NCI-H146 treated with DMSO at 0.1 percent for 48 hours (cell line): ENCODE data around the gene CCDC192.
A peak's percentile ranks its signal among the peaks of the same experiment; 100 is the strongest.

Experiments used
- DNase-seq: peaks from one replicate; lab custom pipeline; 2025; ENCODE audit not compliant: unreplicated experiment; lab: John Stamatoyannopoulos, UW

Gene CCDC192

GRCh38 chr5:127944125-127944524 is 240.9 kb downstream of the CCDC192 start:
- no peak for DNase-seq

DNA sequence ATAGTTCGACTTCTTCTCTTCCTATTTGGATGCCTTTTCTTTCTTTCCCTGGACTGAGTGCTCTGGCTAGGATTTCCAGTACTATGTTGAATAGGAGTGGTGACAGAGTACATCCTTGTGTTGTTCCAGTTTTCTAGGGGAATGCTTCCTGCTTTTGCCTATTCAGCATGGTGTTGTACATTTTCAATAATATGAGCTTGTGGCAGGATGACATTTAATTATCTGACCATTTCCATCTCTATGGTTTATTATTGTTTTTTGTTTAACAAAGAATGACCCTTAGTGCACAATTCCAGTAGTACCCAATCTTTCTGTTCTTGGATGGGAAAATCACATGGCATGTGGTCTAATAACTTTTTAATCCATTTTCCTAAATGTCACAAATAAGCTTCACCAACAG is 244.8 kb downstream of the CCDC192 start:
- DNase-seq, result no peak

DNA sequence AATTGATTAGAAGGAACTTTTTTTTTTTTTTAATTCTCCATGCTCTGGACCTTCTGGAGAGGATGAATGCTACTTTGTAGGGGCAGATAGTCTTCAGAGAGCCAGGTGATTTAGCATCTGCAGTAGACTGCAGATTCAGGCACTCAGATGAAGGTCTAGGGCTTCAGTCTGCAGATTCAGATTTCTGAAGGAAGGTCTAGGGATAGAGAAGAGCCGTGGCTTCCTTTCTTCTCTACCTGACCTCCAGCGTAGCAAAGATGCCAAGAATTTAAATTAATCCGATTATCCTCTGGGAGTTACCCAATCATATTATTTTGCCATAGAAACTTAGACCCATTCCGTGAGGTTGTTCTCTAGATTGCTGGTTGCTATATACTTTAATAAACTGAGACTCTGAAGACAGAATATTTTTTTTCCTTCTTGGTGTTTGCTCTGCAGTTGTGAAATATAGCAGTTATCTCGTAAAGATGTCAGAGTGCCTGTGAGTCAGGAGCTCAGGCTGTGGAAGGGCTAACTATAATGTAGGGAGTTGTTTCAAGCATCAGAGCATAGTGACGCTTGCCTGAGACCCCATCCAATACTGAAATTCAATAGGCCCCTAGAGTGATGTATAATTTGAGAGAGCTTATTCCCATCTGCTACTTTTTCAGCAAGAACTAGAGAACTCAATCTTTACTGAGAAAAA is 247.7 kb downstream of the CCDC192 start:
- DNase-seq, result no peak

DNA sequence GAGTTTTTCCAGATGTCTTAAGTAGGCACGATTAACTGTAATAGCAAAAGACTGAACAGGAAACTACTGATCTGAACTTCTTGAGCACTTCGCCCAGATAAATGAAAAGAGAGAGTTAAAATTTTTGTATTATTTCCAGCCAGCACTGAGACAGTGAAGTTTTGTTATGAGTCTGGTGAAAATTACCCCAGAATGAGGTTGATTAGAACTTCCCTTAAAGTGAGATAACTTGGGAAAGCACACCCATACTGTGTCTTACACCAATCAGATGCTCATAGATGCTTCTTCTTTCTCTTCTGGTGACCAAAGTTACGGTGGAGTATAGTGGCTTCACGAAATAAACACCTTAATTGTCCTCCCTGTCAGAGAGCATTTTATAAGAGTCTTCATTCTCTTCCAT is 248.6 kb downstream of the CCDC192 start:
- no peak for DNase-seq

GRCh38 chr5:127957183-127957582 is 254.0 kb downstream of the CCDC192 start:
- no peak for DNase-seq

GRCh38 chr5:127957701-127958239 is 254.6 kb downstream of the CCDC192 start:
- no peak for DNase-seq

GRCh38 chr5:127958421-127959011 is 255.3 kb downstream of the CCDC192 start:
- peak; percentile 46 for DNase-seq

DNA sequence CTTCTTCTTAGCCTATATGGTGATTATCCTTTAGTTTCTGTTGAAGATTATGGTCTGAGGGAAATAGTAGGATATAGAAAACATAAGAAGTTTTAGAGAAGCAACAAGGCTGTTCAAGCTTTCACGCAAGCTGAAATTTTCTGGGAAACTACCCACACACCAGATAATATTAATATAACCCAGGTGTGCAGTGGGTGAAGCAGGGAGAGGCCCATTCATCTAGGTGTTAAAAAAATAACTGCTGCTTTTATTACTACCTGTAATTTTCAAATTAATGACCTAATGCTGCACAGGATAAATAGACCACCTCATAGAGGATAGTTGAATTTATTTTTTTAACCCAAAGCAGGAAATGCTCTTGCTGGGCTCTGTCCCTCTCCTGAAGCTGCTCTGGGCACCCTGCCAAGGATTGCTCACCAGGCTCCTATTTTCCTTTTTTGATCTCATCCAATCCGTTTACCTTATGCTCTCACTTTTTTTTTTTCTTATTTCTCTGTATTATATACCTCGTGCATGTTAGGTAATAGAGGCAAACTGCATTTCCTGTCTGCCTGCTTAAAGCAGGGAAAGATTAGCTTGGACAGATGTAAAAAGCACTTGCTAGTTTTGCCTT is 256.1 kb downstream of the CCDC192 start:
- peak; percentile 92 for DNase-seq

- DNase-seq, result no peak
These were observed 257.1 kb downstream of the CCDC192 start for GRCh38 chr5:127960270-127960691.

DNA sequence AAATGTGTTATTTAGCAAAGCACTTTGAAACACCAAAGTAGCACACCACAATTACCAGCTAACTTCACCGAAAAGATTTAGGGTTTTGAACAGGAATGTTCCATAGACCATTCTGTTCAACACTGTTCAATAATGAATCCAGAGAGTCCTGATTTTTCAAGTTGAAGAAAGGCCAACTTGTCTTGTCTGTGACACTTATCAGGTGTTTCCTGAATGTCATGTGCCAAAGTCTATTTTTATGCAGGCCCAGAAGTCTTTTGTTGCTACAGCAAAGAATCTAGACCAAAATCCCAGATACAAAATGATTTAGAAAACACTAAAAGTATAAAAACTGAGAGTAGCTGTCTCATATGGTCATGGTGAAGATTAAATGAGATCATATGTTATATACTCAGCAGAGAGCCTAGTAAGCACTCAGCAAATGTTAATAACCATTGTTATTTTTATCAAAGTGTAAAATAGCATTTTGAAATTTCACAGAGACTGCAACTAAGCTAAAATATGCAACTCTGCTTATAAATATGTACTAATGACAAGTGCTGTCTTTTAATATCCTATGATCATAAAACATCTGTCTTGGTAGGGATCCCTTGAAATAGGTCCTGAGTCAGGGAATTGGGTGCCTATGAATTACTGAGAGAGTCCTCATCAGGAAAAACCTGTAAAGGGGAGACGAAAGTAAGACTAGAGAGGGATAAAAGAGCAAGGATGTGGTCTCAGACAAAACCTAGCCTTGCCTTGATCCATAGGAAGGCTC is 258.0 kb downstream of the CCDC192 start:
- DNase-seq, result no peak

DNA sequence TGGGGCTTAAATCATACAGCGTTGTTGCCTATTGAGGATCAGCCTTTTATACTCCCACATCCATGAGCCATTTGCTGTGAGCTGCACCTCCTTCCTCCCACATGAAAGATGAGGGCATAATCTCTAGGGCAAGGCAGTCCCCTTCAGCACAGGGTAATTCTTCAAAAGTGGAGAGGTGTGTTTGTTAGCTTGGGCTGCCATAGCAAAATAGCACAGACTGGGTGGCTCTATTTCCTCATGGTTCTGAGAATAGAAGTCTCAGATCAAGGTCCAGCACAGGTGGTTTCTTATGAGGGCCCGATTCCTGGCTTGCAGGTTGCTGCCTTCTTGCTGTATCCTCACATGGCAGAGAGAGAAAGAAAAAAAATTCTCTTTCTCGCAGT is 258.6 kb downstream of the CCDC192 start:
- no peak for DNase-seq

DNA sequence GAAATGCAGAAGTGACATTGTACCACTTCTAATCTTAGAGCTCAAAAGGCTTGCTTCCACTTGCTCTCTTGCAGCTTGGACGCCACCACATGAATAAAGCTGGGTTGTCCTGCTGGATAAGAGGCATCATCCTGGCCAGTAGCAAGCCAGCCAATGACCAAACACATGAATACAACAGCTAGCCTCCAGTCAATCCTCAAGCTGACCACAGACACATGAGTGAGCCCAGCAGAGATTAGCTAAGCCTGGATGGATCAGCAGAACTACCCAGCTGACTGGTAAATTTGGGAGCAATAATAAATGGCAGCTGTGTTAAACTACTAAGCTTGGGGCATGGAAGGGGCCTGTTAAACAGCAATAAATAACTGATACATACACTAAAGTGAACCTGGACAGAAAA is 259.3 kb downstream of the CCDC192 start:
- no peak for DNase-seq

DNA sequence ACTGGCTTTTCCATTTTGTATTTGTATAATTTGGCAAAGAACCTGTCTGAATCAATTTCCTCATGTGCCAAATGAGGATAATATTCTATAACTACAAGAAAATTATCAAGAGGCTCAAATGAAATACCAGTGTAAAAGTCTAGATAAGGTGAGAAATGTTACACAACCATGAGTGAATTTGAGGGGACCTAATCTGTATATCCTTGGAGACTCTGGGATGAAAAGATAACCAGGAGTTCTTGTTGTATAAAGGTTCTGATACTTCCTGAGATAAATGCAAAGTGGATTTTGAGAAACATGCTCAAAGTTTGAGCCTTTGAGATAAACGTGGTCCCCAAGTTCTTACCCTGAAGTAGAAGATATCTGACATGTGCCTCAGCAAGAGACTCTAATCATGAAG is 260.0 kb downstream of the CCDC192 start:
- DNase-seq, result no peak

DNA sequence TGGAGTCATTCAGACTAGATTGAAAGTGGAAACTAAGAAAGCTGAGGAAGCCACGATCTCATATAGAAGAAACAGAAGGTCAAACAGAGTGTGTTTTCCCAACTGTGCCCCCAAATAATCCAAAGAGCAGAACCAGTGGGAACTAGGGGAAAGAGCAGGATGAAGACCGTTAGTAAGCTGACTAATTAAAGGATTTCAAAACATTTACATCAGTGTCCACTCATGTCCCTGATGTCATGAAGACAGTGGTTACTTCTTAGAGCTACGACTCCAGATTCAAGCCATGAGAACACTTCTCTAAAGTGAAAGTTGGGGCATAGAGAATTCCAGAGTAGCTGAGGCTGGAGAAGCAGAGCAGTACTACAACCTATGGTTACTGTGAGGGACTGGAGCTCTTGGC is 260.7 kb downstream of the CCDC192 start:
- no peak for DNase-seq

GRCh38 chr5:127967323-127967982 is 264.3 kb downstream of the CCDC192 start:
- DNase-seq, result no peak

- DNase-seq, result no peak
These were observed 264.9 kb downstream of the CCDC192 start for GRCh38 chr5:127967983-127968592.

GRCh38 chr5:127969002-127969401 is 265.8 kb downstream of the CCDC192 start:
- no peak for DNase-seq

DNA sequence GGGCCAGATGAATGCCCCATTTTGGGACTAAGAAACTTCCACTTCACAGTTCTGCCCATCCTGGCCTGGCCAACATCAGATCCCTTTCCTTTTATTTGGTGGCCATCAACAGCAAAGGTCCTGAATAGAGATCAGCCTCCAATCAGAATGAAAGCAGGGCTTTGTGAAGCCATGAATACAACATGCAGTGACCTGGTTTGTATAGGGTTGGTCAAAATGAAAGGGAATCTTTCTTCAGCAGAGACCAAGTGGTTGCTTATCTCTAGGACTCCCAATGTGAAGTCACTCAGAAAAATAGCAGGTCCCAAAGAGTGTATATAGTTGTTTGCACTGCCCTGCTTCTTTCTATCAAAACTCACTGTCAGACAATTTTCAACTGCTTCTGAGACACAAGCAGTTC is 266.5 kb downstream of the CCDC192 start:
- no peak for DNase-seq

DNA sequence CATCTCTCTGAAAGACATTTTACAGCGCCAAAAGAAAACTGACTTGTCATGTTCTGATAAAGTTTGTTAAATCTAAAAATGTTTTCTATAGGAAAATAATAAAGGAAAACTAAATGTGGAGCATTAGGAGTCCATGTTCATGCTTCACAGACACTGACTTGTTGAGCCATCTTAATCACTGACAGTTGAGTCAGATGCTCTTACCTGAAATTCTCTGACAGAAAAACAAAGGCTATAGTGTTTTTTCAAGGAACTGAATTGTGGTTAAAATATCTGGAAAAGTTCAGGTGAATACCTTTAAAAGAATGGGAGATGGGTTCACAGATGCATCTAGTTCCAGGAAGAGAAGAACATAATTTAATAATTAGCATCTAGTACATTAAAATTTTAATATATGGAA is 266.9 kb downstream of the CCDC192 start:
- DNase-seq, result no peak

DNA sequence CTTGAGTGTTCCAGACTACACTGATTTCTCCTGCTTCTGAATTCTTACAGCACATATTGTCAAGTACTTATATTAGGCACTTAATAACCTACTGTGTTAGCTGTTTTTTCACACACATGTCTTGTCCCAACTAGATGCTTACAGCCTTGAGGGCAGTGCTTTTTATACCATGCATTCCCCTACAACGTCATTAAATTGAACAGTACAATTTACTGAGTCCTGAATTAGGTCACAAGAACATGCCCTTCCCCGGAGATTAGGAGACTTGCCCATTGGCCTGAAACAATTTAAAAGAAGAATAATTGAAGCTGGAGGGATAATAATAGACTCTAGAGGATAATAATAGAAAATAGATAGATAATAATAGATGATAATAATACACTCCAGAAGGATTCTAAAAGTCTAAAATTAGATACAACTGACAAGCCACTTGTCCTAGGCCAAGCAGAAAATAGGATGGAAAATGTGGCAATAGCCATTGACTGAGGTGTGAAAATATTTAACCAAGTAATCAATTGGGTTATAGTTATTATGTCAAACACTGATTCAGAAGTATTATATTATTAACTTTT is 267.7 kb downstream of the CCDC192 start:
- DNase-seq, result no peak
